Neuron (in vitro differentiated cells): ENCODE results near the gene SRR.

Experiments
- H2AFZ ChIP-seq: one replicate; pipeline ENCODE4 v1.6.1; 2013; ENCODE audit warnings: low read depth, mild to moderate bottlenecking, inconsistent platforms, low read length, moderate library complexity
- H3K27me3 ChIP-seq: one replicate; pipeline ENCODE4 v1.6.1; 2013; ENCODE audit warnings: low read length; ENCODE audit not compliant: insufficient read depth
- H3K36me3 ChIP-seq: one replicate; pipeline ENCODE4 v1.6.1; 2013; ENCODE audit warnings: low read length; ENCODE audit not compliant: insufficient read depth
- H3K4me1 ChIP-seq: one replicate; pipeline ENCODE4 v1.6.1; 2013; ENCODE audit warnings: low read length; ENCODE audit not compliant: insufficient read depth
- H3K4me3 ChIP-seq: 2 replicates; pipeline ENCODE4 v1.5.1; 2013; ENCODE audit warnings: mild to moderate bottlenecking, low read length, moderate library complexity
- H3K9me3 ChIP-seq: one replicate; pipeline ENCODE4 v1.6.1; 2013; ENCODE audit warnings: low read length

The SRR gene

DNA sequence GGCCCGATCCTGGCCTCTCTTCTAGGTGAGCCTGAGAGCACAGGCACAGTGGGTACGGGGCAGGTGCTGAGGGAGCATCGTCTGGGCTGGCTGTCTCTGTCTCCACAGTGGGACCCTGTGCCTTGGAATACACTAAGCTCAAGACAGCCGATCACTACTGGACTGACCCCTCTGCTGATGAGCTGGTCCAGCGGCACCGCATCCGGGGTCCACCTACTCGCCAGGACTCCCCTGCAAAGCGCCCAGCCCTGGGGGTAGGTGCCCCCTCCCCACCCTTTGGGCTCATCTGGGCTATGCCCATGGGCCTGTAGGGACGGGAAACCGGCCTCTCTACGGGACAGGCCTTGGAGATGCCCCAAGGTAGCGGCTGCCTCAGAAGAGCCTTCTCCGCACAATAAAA is 59.1 kb downstream of the SRR start:
- no peak overlapping the region for H2AFZ ChIP-seq
- H3K27me3 ChIP-seq, result no peaks in the 10 kb centered on the region
- H3K4me3 ChIP-seq, result no peak overlapping the region
- peaks cover 3% of the 10 kb centered on the region for H3K4me1 ChIP-seq
- H3K36me3 ChIP-seq, result peaks cover 44% of the 10 kb centered on the region
- H3K9me3 ChIP-seq, result no peaks in the 10 kb centered on the region

DNA sequence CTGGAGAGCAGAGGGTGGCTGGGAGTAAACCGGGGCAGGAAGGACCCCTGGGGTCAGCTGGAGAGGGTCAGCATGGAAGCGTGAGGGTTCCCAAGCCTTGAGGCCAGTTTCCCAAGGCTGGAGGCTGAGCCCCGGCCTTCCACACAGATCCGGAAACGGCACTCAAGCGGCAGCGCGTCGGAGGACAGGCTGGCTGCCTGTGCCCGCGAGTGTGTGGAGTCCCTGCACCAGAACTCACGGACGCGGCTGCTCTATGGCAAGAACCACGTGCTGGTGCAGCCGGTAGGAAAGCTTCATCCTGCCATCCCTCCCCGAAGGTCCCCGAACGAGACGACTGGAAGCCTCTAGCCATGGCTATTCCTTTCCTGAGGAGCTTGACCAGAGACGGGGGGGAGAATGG is 59.6 kb downstream of the SRR start:
- Histone ChIP-seq H3K4me3 (no peak overlapping the region), H3K27me3 (no peaks in the 10 kb centered on the region), H3K4me1 (peaks cover 3% of the 10 kb centered on the region), H2AFZ (no peak overlapping the region), H3K36me3 (peaks cover 44% of the 10 kb centered on the region), H3K9me3 (no peaks in the 10 kb centered on the region)

DNA sequence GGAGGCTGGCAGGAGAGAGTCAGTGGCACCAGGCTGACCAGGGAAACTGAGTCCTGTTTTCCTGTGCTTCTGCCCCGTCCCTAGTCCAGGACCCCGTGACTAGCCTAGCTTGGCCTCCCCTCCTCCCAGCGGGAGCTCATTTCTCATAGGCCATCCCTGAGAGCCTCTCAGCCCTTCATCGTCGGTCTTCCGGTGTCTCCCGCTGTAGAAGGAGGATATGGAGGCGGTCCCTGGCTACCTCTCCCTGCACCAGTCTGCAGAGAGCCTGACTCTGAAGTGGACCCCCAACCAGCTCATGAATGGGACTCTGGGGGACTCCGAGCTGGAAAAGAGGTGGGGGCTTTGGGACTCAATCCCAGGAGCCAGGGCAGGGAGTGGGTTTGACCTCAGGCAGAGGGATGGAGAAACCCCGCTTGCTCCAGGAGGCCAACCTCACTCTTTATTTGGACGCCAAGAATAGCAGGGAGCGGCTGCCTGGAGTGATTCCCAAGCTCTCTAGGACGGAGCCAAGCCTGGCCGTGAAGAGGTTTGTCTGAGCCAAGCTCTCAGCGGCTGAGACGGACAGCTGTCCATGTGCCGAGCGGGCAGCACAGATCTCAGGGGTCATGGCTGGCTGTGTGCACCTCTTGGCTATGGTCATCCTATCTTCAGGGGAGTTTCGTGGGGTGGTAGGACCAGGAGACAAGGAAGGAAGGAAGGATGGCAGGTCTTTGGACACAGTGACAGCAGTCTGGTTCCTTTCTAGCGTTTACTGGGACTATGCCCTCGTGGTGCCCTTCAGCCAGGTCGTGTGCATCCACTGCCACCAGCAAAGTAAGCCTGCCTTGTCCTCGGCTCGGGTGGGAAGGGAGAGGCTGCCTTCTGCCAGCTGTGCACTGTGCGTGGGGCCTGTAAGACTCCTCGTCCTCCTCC is 60.4 kb downstream of the SRR start:
- Histone ChIP-seq H3K4me3 (no peak overlapping the region), H3K36me3 (peaks cover 43% of the 10 kb centered on the region), H2AFZ (no peak overlapping the region), H3K27me3 (no peaks in the 10 kb centered on the region), H3K4me1 (peaks cover 3% of the 10 kb centered on the region), H3K9me3 (no peaks in the 10 kb centered on the region)

DNA sequence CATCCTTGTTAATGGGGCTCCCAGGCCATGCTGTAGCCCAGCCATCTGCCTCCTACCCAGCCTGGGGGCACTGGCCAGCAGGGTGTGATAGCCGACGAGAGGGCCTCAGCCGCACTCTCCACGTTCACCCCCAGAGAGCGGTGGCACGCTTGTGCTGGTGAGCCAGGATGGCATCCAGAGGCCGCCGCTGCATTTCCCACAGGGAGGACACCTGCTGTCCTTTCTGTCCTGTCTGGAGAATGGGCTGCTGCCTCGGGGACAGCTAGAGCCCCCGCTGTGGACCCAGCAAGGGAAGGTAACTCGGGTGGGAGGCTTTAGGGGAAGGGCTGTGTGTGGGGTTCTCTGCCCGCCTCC is 61.0 kb downstream of the SRR start:
- H3K27me3 ChIP-seq, result no peaks in the 10 kb centered on the region
- H3K36me3 ChIP-seq, result peaks cover 40% of the 10 kb centered on the region

DNA sequence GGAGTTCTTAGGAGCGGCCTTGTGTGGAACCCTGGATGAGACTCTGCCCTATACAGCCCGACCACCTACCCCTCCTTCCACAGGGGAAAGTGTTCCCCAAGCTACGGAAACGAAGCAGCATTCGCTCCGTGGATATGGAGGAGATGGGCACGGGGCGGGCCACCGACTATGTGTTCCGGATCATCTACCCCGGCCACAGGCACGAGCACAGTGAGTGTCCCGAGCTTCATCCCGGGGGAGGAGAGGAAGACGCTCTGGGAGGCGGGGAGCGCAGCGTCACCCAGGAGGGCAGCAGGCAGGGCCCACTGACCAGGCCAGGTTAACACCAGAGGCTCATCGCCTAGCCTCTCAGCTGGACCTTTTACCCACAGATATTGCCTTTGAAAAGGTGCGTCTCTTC is 61.4 kb downstream of the SRR start:
- H2AFZ ChIP-seq, result no peak overlapping the region
- no peaks in the 10 kb centered on the region for H3K9me3 ChIP-seq
- H3K4me1 ChIP-seq, result no peaks in the 10 kb centered on the region
- H3K27me3 ChIP-seq, result no peaks in the 10 kb centered on the region
- no peak overlapping the region for H3K4me3 ChIP-seq
- peaks cover 40% of the 10 kb centered on the region for H3K36me3 ChIP-seq

More for the DNA sequence above, 61.0 kb downstream of the SRR start:
- Histone ChIP-seq H3K4me3 (no peak overlapping the region), H3K4me1 (no peaks in the 10 kb centered on the region), H3K9me3 (no peaks in the 10 kb centered on the region), H2AFZ (no peak overlapping the region)

DNA sequence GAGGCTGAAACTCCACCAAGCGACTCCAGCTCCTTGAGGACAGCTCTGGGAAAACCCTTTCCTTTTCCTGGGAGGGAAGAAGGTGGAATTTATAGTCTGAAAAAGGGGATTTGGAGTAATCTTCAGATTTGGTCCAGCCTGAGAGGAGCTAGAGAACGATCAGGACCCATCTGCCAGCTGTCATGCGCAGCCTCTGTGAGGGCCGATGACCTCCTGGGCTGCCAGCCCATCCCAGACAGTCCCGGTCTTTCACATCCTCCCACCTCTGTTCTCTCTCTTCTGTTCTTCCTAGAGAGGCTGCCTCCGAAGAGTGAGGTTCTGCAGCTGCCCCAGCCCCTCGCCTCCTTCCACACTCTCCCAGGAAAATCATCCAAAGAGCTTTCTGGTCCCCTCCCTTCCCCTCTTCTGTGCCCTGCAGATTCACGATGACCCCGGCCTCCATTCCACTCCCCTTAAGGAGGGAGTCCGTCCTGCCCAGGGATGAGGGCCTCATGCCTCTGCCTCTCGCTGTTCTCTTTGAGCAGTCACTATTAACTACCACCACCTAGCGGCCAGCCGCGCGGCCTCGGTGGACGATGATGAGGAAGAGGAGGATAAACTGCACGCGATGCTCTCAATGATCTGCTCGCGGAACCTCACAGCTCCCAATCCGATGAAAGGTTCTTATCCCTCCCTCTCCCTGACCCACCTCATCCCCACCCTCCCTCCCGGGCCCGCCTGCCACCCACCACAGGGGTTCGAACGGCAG is 63.2 kb downstream of the SRR start:
- H3K36me3 ChIP-seq, result peaks cover 41% of the 10 kb centered on the region
- no peak overlapping the region for H2AFZ ChIP-seq
- no peaks in the 10 kb centered on the region for H3K27me3 ChIP-seq
- H3K4me1 ChIP-seq, result no peaks in the 10 kb centered on the region
- H3K9me3 ChIP-seq, result no peaks in the 10 kb centered on the region
- no peak overlapping the region for H3K4me3 ChIP-seq

DNA sequence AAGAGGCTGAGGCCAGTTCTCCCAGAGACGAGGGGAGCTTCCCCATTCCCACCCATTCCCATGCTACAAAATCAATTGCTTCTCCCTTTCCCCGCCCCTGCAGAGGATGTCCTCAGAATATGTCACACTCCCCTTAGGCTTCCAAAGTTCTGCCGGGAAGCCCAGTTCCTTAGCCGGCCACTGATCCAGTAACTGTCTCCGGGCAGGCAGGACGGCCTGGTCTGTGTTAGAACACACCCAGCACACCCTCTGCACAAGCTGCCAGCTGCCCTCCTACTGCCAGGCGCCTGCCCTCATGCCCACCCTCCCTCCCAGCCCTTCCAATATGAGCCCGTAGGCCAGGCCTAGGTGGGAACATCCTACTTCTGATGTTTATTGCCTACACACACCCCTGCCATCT is 64.6 kb downstream of the SRR start:
- Histone ChIP-seq H3K9me3 (no peaks in the 10 kb centered on the region), H3K27me3 (no peaks in the 10 kb centered on the region), H3K4me1 (no peaks in the 10 kb centered on the region), H3K36me3 (peaks cover 40% of the 10 kb centered on the region), H2AFZ (no peak overlapping the region), H3K4me3 (no peak overlapping the region)

DNA sequence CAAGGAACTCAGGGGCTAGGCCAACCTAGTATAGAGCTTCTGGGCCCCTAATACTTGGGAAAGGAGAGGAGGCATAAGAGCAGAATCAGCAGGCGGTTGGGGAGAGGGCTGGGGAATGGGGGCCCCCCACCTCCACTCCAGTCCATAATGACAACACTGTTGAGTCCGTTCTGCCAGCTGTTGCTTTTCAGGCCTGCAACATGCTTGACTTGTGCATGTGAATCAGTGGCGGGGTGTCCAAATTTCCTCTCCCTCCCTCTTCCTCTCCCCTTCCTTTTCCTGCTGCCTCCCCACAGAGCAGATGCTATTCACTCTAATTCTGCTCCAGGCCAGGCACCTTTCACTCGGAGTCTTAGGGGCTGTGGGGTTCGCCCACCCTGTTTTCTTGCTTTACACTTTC is 65.3 kb downstream of the SRR start:
- Histone ChIP-seq H3K9me3 (no peaks in the 10 kb centered on the region), H3K4me3 (no peak overlapping the region), H3K27me3 (no peaks in the 10 kb centered on the region), H2AFZ (no peak overlapping the region), H3K4me1 (no peaks in the 10 kb centered on the region), H3K36me3 (peaks cover 39% of the 10 kb centered on the region)

DNA sequence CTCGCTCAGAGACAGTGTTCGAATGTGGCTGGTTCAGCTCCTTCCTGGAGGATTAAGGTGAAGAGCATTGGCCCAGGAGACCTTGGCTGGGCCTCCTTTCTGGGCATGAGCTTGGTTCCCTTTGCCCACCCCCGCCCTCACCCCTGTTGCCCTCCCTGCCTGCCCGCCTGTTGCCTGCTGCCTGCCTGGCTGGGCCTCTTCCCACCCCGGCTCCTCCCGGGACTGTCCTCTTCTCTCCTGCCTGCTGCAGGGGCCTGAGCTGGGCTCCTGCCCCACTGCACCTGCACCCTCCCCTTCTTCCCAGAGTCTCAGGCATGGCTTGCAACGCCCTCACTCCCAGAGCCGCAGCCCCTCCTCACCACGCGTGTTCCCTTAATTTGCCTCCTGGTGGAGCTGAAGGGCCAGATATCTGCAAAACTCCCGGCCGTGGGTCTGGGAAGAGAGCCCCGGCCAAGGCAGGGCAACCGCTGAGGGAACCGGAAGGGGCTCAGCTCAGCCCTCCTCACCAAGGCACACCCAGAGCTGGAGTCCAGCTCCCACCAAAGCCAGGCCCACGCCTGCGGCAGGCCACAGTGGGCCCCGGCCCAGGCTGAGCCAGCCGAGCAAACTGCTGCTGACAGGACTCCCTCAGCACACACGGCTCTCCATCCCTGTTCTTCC is 65.9 kb downstream of the SRR start:
- Histone ChIP-seq H3K9me3 (no peaks in the 10 kb centered on the region), H2AFZ (no peak overlapping the region), H3K27me3 (no peaks in the 10 kb centered on the region), H3K4me3 (no peak overlapping the region), H3K36me3 (peaks cover 35% of the 10 kb centered on the region), H3K4me1 (no peaks in the 10 kb centered on the region)

DNA sequence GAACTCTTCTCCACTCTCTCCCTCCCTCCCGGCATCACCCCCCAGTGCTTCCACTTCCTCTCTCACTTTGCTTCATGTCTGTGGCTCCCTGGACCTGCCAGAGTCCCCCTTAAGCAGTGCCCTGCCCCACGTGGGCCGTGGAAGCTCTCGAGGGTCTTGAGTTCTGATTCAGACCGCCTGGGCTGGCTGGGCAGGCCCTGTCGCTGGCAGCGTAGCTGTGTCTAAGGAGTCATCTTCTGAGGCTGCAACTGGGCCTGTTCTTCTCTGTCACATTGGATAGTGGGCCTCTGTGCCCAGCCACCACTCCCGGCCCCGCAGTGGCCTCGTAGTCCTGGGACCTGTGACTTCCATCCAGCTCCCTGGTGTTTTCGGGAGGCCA is 66.5 kb downstream of the SRR start:
- H3K4me1 ChIP-seq, result no peaks in the 10 kb centered on the region
- no peak overlapping the region for H3K4me3 ChIP-seq
- peaks cover 33% of the 10 kb centered on the region for H3K36me3 ChIP-seq
- no peaks in the 10 kb centered on the region for H3K27me3 ChIP-seq
- H3K9me3 ChIP-seq, result no peaks in the 10 kb centered on the region
- H2AFZ ChIP-seq, result no peak overlapping the region

DNA sequence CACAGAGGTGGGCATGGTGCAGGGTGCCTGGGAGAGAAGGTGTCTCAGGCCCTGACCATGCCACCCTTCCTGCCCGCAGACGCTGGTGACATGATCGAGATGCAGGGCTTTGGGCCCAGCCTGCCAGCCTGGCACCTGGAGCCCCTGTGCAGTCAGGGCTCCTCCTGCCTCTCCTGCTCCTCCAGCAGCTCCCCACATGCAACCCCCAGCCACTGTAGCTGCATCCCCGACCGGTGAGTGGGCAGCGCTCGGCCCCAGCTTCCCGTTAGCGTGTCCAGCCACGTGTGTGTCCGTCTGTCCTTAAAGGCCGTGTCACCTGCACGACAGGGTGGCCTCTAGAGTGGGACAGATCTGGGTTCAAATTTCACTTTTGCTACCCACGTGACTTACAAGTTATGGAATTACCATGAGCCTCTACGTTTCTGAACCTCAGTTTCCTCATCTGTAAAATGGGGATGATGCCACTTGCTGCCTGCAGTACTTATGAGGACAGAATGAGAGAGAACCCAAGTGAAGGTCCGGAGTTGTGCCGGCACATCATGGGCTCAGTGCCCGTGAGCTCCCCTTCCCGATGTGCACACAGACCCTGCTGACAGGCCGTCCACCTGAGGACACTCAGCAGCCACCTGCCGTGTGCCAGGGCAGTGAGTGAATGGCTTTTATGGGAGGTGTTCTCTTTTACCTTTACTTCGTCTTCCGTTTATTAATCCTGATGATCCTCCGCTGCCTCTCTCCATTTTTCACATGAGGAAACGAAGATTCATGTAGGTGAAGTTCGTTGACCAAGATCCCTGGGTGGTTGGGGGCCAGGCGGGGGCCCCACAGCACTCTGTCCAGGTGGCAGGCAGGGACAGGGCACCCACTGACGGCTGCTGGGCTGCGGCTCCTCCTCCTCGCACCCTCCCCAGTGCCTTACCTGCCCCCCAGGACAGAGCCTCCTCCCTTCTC is 67.7 kb downstream of the SRR start:
- Histone ChIP-seq H2AFZ (no peak overlapping the region), H3K4me3 (no peak overlapping the region), H3K36me3 (peaks cover 34% of the 10 kb centered on the region), H3K4me1 (no peaks in the 10 kb centered on the region), H3K27me3 (no peaks in the 10 kb centered on the region), H3K9me3 (no peaks in the 10 kb centered on the region)

DNA sequence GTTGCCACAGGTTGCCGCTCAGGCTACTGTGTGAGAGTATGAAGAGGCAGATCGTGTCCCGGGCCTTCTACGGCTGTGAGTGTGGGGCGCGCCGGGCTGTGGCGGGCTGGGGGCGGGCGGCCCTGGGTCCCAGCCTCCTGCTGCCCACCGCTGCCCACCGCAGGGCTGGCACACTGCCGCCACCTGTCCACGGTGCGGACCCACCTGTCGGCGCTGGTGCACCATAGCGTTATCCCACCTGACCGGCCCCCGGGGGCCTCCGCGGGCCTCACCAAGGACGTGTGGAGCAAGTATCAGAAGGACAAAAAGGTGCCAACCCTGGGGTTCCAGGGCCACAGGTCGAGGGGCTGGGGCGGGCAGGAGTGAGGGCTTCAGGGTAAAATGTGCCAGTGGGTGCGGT is 68.4 kb downstream of the SRR start:
- Histone ChIP-seq H3K4me1 (no peaks in the 10 kb centered on the region), H3K27me3 (no peaks in the 10 kb centered on the region), H3K36me3 (peaks cover 40% of the 10 kb centered on the region)

More for the DNA sequence above, 68.4 kb downstream of the SRR start:
- H3K9me3 ChIP-seq, result no peaks in the 10 kb centered on the region
- H3K4me3 ChIP-seq, result no peak overlapping the region
- H2AFZ ChIP-seq, result no peak overlapping the region
